ENCODE results near the gene CDH12.

GRCh38 chr5:22341406-22341805 lies 511.7 kb downstream of the CDH12 start:
- TF ChIP-seq EP300 (IDR thresholded peaks at IDR 0.05; ENCODE audit: borderline replicate concordance): no peak
- TF ChIP-seq TAF1 (IDR thresholded peaks at IDR 0.05; ENCODE audit: low read depth): no peak
- TF ChIP-seq, protein P1, sequence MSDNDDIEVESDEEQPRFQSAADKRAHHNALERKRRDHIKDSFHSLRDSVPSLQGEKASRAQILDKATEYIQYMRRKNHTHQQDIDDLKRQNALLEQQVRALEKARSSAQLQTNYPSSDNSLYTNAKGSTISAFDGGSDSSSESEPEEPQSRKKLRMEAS (IDR thresholded peaks at IDR 0.05): no peak
- TF ChIP-seq CREB1 (IDR thresholded peaks at IDR 0.05; ENCODE audit: low read depth): no peak
- TF ChIP-seq YY1 (IDR thresholded peaks at IDR 0.05; ENCODE audit: low read depth): no peak
- no peak for TF ChIP-seq REST (IDR thresholded peaks at IDR 0.05; ENCODE audit: low read depth)
- no peak for TF ChIP-seq FOXM1 (IDR thresholded peaks at IDR 0.05; ENCODE audit: borderline replicate concordance, low read depth)
- TF ChIP-seq ZBTB7A (IDR thresholded peaks at IDR 0.05; ENCODE audit: low read depth): no peak
- TF ChIP-seq RAD21 (IDR thresholded peaks at IDR 0.05; ENCODE audit: low read depth): no peak
- no peak for TF ChIP-seq EGR1 (IDR thresholded peaks at IDR 0.05)
- TF ChIP-seq CEBPB (IDR thresholded peaks at IDR 0.05): no peak
- no peak for TF ChIP-seq USF1 (IDR thresholded peaks at IDR 0.05)
- no peak for TF ChIP-seq TEAD4 (IDR thresholded peaks at IDR 0.05)
